NCI-H226 (cell line): ENCODE data around the gene HOXD11.

ENCODE experiments used
- DNase-seq: peaks from one replicate; pipeline ENCODE4 v3.0.0-alpha.2; 2015

The HOXD11 gene

DNA sequence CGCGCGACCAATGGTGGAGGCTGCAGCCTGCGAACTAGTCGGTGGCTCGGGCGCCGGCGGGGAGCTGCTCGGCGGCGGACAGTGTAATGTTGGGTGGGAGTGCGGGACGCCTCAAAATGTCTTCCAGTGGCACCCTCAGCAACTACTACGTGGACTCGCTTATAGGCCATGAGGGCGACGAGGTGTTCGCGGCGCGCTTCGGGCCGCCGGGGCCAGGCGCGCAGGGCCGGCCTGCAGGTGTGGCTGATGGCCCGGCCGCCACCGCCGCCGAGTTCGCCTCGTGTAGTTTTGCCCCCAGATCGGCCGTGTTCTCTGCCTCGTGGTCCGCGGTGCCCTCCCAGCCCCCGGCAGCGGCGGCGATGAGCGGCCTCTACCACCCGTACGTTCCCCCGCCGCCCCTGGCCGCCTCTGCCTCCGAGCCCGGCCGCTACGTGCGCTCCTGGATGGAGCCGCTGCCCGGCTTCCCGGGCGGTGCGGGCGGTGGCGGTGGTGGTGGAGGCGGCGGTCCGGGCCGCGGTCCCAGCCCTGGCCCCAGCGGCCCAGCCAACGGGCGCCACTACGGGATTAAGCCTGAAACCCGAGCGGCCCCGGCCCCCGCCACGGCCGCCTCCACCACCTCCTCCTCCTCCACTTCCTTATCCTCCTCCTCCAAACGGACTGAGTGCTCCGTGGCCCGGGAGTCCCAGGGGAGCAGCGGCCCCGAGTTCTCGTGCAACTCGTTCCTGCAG, 15.8 kb downstream of the HOXD11 start, which contains the start of gene HOXD9:
Gene HOXD9 (plus strand): TSS at position 37 of the 728 bp plus-strand sequence. CDS start 50 bp downstream, at position 87.
- DNase-seq, result no peak

DNA sequence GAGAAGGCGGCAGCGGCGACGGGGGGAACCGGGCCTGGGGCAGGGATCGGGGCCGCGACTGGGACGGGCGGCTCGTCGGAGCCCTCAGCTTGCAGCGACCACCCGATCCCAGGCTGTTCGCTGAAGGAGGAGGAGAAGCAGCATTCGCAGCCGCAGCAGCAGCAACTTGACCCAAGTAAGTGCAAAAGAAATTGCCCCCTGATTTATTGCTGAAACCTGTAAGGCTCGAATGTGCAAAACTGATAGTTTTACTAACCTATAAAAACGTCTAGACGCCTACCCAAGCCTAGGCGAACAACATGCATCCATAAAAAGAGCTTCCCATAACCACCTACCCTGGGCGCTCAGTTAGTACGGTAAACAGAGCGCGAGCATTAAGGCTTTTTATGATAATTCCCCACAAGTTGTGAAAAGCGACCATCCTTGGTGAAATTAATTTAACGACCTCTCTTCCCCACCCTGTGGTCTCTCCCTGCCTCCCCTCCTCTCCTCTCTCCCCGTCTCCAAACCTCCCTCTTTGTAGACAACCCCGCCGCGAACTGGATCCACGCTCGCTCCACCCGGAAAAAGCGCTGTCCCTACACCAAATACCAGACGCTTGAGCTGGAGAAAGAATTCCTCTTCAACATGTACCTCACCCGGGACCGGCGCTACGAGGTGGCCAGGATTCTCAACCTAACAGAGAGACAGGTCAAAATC, 16.5 kb downstream of the HOXD11 start:
- no peak for DNase-seq

DNA sequence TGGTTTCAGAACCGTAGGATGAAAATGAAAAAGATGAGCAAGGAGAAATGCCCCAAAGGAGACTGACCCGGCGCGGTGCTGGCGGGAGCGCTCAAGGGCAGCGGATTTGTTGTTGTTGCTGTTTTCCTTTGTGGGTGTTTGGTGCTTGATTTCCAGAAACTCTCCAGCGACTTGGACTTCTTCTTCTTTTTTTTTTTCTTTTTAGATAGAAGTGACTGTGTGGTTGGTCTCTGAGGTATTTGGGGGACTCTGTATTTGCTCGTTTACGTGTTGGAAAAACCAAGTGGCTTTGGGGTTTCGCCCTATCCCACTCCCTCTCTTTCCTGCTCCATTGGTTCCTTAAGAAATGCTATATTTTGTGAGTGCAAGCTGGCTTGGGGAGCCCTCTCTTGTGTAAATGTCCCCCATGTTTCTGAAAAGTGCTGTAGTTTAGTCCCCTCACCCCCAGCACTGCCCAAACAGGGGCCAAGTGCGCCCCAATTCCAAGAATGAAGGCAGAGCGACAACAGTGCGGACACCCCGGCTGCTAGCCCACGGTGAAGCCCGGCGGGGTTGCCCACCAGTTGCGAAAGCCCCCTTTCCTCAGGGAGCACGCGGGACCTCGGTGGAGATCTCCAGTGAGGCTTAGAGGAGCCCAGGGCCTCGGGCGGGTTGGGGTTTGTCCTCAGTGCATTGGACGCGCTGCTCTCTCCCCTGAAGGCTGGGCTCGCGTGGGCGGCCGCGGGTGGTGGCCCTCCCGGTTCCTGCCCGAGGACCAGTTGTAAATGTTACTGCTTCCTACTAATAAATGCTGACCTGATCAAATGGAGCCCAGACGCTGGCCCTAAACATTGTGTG, 17.2 kb downstream of the HOXD11 start:
- no peak for DNase-seq

DNA sequence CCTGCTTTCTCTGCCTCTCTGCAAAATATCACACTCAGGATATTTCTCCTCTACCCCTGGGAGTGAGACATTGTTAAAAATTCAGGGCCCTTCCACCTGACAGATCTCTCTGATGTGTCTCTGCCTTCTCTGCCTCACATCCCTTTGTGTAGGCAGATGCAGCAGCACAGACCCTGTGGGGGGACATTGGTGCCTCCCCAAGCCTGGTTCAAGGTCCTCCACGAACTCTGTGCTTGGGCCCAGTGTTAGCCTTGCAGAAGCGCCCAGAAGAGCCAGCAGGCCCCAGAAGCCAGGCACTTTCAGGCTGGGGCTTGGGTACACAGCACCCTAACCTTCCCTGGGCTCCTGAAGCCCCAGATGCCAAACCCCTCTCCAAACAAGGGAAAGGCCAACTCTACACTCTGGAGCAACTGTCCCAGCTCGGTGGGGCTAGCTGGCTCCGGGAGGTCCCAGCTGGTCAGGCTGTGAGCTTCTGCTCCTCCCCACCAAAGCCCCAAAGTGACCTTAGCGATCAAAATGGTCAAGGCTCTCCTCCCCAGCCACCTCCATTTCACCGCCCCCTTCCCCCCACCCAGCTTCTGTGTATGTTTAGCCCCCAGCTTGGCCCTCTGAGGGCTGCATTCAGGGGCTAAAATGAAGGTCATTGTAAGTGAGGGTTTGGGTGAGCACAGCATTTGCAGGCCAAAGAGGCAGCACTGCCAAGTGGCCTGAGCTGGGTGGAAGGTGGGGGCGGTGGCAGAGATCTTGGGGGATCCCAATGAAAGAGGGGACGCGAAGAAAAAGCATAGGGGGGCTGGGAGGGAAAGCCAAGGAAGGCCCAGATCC, 18.1 kb downstream of the HOXD11 start:
- DNase-seq, result no peak

DNA sequence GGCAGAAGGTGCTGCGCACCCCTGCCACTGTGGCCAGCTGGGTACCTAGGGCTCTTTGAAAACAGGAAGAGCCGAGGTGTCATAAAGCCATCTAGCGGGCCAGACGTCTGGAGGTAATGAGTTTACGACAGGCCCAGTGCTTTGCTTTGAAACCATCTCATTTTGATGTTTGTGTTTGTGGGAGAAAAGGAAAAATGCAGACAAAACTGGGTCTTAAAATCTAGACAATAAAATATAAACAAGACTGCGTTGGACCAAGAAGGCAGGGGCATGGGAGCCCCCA, 18.6 kb downstream of the HOXD11 start:
- DNase-seq, result no peak

DNA sequence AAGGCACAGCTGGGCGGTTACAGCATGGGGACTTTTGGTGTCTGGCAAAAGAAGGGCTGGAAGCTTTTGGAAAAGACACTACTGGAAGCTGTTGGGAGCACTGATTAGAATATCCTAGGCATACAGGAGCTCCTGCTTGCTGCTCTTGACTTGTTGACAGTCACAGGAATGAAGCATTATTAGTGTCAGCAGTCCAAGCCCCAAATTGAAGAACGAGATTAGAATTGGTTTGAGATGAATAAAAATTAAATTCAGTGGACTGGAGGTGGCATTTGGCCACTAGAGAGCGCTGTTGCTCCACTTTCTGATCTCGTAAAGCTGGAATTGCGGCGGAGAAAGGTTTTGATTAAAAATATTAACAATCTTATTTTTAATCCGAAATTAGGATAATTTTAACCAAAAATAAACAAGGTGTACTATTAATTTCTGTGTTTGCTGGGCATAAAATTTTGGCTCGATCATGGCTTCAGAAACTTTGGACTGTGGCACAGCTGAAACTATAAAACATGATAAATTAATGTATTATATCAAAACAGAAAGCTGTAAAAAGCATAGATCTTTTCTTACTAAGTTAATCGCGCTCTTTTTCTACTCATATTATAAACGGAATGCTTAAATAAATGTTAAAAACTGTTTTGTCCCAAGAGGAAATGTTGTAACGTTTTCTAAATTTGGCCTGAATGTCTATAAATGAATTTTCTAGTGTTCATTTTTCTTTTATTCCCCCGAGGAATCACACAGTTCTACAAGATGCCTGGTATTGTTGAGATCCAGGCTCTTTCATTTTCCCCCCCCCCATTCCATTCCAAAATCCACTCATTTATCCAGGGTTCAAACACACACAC, 20.1 kb downstream of the HOXD11 start:
- DNase-seq, result no peak

DNA sequence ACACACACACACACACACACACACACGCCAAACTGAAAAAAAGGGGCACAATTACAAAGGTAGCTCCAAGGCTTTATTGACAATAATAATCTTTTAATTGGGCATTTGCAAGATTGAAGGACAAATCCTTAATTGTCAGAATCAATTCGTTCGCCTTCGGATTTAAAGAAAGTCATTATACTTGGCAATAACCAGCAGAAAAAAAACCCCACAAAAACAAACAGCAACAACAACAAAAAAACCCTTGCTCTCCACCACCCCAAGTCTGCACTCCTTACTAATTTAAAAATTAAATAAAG, 20.6 kb downstream of the HOXD11 start:
- DNase-seq, result no peak

DNA sequence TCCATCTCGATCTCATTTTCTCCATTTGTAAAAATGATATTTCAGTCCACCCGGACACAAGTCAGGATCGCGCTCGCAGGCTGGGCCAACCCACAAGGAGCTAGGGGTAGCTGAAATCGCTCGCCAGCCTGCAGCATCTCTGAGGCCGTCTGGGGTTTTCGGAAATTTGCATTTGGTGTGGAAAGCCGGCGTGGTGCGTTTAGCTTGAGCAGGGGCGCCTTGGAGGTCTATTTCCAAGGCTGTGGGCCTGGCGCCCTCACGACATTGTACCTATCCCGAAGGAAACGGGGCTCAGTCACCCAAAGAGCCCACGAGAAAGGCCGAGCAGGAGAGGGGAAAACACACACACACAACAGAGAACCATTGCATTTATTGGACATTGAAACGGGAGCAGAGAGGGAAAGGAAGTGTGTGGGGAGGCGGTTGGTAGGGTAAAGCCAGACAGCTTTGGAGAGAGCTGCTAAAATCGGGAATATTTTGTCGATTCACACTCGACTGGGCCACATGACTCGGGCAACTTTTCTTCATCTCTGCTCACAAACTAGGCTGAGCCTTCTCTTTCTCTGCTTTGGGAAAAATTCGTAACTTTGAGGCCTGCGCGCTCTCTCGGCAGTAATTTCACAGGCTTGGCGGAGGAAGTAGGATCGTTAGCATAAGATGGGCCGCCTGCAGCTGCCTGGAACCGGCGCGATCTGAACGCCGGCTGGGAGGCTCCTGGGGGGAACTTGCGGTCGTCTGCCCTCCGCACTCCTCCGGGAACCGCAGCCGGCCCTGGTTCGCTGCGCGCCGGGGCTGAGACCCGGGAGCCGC, 21.3 kb downstream of the HOXD11 start:
- DNase-seq, result no peak

DNA sequence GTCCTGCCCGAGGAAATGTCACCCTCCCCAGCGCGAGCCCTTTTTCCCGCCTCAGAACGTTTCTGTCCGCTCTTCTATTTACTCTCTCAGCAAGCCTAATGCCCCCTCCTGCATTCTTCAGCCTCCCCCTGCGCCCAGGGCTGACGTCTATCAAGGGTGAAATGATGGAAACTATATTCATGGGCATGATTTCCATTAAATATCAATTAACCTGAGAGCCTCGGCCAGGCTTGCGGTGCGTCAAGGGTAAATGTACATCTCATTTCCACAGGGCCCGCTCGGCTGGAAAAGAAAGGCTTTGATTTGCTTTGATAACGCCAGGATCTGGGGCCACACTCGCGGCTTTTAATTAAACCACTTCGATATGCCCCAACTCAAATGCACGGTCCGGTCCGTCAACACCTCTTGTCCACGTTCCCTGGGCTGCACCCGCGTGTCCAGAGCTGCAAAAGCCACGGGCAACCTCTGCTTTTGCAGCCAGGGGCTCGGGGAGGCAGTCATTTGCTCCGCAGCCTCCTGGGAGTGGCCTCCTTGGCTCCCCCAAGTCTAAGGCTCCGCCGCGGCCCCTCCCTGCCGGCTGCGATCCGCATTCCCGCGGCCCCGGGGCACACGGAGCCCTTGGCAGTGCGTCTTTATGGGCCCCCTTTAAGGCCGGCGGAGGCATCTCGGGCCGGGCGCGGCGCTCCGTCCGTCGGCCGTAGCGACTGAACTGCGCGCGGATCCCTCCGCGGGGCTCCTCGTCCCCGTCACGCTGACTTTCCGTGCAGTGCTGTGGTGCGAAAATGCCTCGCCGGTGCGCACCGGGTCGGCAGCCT, 22.1 kb downstream of the HOXD11 start, which contains the start of gene HOXD8:
Gene HOXD8 (plus strand): TSS at position 724 of the 815 bp plus-strand sequence. CDS start 662 bp downstream, outside the sequence.
- DNase-seq, result no peak

DNA sequence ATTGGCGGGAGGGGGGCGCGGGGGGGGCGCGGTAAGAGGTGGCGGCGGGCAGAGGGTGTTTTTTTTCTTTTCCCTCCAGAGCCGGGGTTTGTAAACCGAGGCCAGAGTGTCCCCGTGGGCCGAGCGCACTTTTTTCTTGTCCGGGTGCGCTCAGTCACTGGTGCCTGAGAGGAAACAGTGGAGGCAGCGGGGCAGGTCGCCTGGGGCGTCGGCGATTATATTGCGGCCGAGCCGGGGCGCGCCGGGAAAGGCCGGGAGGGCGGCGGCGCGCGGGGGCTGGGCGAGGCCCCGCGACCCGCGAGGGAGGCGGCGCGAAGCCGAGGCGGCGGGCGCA, 22.7 kb downstream of the HOXD11 start:
- no peak for DNase-seq

DNA sequence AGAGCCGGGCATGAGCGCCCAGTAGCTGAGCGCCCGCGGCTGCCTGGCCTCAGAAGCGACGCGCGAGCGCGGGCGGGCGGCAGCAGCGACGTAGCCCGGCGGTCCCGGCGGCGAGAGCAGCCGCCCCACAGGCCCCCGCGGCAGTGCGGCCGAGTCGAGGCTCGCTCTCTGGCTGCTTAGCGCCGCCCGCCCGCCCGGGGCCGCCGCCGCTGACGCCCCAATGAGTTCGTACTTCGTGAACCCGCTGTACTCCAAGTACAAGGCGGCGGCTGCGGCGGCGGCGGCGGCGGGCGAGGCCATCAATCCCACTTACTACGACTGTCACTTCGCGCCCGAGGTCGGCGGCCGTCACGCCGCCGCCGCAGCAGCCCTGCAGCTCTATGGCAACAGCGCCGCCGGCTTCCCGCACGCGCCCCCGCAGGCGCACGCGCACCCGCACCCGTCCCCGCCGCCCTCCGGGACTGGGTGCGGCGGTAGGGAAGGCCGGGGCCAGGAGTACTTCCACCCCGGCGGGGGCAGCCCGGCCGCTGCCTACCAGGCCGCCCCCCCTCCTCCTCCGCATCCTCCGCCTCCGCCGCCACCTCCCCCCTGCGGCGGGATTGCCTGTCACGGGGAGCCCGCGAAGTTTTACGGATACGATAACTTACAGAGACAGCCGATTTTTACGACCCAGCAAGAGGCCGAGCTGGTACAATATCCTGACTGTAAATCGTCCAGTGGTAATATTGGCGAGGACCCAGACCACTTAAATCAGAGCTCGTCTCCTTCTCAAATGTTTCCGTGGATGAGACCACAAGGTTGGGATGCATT, 23.3 kb downstream of the HOXD11 start:
- DNase-seq, result no peak

DNA sequence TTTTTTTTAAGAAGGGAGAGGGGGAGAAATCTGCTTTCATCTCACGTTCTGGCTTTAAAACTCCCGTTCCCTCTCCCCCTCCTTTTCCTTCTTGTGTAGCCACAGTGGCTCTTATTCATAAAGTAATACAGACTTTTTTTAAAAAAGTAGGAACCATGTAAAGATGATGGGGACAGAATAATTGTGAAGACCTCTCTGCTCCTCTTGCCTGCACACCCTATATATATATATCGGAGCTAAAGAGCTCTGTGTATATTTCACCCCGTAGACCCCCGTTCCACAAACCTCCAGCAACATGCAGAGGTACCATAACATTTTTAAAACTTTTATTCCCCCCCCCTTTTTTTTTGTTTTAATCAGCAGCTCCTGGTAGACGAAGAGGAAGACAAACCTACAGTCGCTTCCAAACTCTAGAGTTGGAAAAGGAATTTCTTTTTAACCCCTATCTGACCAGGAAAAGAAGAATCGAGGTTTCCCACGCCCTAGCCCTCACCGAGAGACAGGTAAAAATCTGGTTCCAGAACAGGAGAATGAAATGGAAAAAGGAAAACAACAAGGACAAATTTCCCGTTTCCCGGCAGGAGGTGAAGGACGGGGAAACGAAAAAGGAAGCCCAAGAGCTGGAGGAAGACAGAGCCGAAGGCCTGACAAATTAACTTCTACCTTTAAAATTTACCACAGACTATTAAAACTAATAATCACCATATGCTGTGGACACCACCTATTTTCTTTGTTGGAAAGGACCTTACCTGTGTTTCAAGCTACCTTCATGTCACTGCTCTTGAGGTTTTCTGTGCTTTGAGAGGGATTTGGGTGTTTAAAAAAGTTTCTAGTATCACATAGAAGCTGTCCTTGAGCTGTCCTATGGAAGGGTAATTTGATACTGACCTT, 24.1 kb downstream of the HOXD11 start:
- DNase-seq, result no peak

DNA sequence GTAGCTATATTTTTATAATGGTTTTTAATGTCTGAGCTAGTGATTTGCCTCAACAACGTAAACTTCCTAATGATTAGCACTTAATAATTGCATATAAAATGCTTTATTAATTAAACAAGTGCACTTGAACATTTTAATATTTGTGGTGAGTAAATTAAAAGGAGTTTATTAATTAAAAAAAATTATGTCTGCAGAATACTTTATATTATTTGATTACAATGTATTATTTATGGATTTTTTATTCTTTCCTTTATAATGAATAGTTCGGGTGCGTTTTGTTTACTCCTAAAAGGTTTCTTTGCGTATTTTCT, 24.7 kb downstream of the HOXD11 start:
- DNase-seq, result no peak

DNA sequence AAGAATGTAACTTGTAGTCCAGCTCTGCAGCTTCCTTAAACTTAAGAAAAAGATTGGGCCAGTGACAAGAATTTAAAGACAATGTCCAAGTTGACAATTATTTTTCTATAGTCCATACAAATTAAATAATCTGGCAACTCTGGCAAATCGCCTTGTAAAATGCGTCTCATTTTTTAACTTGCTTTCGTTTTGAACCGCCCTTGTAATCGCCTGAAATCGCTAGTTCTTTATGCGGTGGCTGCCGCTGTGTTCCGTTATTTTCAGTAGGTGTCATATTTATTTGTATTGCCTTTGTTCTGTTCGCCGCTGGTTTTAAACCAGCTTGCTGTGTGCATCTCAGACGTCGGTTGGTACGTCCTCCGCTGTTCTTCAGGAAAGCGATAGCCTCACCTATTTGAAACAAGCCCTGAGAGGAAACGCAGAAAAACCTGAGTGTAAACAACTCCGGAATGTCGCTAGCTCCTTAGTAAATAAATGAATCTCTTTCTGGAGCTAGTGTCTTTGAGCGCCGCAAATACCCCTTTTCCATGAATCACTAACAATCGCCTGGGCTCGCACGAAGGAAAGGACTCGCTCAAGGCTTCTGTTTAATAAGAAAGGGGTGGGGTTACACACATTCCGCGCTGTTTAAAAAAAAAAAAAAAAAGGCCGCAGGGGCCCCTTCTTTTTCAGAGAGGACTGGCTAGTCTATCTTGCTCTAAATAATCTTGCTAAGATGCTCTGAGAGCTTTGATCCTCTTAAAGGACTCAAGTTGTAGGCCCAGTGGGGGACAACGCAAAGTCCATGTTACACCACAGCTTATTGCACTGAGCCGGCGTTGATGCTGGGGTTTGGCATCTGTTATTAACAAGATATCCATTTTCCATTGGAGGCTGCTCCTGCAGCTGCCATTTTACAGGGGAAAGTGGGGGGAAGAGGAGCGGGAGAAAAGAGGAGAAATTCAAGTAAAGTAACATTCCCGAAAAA, 25.4 kb downstream of the HOXD11 start:
- no peak for DNase-seq

DNA sequence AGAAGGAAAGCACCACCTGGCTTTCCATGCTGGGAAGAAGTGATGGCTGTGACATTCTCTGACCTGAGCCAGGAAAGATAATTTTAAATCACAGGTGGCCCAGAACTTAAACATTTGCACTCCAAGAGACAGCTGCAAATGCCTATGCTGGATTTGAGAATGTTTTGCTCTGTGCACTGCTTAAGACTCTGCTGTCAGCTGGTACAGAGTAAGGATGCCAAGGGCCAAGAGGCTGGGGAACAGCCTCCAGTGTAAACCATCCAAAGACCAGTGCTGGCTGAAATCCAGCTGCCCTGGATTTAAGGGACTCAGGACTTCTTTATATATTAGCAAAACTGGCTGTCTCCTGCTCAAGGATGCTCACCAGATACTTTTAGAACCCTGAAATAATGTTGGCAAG, 26.3 kb downstream of the HOXD11 start:
- DNase-seq, result no peak

DNA sequence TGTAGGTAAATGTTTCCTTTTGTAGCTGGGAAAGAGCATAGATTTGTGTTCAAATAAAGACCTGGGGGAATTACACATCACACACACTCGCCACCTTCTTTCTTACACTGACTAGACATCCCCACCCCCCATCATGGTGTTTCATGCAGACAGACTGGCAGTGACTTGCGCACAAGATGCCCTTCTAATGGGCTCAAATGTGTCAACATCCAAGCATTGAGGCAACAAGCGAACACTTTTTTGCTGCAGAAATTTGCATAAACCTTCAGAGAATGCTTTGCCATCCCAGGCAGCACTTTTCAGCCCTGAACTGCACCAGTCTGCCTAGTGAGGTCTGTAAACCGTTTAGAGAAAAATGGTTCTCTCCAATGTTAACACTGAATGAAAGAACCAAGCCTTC, 27.0 kb downstream of the HOXD11 start:
- no peak for DNase-seq

DNA sequence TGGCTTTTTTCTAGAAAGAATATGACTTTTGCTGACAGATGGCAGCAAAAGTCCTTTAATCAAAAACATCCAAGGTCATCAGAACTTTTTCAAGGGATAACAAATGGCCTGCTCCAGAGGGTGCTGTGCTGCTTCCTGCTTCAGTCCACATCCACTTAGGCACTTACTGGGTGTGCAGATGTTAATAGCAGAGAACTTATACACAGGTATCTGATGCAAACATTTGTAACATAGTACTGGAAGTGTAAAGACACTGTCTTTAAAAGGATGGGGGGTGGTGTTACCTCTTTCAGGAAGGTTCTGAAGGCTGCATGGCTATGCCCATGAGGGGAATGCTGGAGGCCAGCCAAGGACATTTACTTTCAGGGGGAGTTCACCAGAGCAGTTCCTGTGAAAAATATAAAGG, 28.0 kb downstream of the HOXD11 start:
- DNase-seq, result no peak
